Kidney (tissue), 14 donors: ENCODE results near the gene RFC5. TPM values are rescaled to one million over a fixed set of nuclear protein-coding genes. Genes with fewer than 3 reads are reported as not detected.

Source experiments
- DNase-seq, 5 donors: peaks; one replicate each; pipeline ENCODE4 v3.0.0-alpha.2; 2013 to 2020
- FAIRE-seq: peaks from 2 replicates; lab custom pipeline; 2012; peaks lifted over from hg19 to GRCh38; lab: Jason Lieb, UNC
- H3K27ac ChIP-seq, 2 donors: one replicate each; pipeline ENCODE4 v1.7.0; 2013; ENCODE audit warnings: low read depth in 2 of 2, low read length in 2 of 2, inconsistent platforms in 1 of 2
- H3K27me3 ChIP-seq: one replicate; pipeline ENCODE4 v1.7.1; 2013; ENCODE audit warnings: low read length, inconsistent platforms; ENCODE audit not compliant: control insufficient read depth, insufficient read depth
- H3K36me3 ChIP-seq, 3 donors: one replicate each; pipeline versions ENCODE4 v1.7.0 to v1.7.1; 2013; ENCODE audit warnings: low read length in 3 of 3, control low read depth in 1 of 3, inconsistent platforms in 1 of 3; ENCODE audit not compliant: insufficient read depth in 3 of 3, control insufficient read depth in 2 of 3
- H3K4me1 ChIP-seq, 3 donors: one replicate each; pipeline versions ENCODE4 v1.7.0 to v1.7.1; 2013; ENCODE audit warnings: low read length in 3 of 3, inconsistent platforms in 1 of 3, low read depth in 1 of 3; ENCODE audit not compliant: control insufficient read depth in 2 of 3, insufficient read depth in 2 of 3
- H3K4me3 ChIP-seq, 3 donors: one replicate each; pipeline versions ENCODE4 v1.7.0 to v1.8.1; 2013; ENCODE audit warnings: low read length in 3 of 3, control low read depth in 1 of 3, inconsistent platforms in 1 of 3
- H3K9ac ChIP-seq, 3 donors: one replicate each; pipeline versions ENCODE4 v1.7.0 to v1.7.1; 2013; ENCODE audit warnings: low read length in 3 of 3, control low read depth in 1 of 3, inconsistent platforms in 1 of 3
- H3K9me3 ChIP-seq, 3 donors: one replicate each; pipeline versions ENCODE4 v1.7.0 to v1.7.1; 2013; ENCODE audit warnings: low read length in 3 of 3, control low read depth in 1 of 3, inconsistent platforms in 1 of 3; ENCODE audit not compliant: control insufficient read depth in 2 of 3, insufficient read depth in 1 of 3
- CTCF ChIP-seq: IDR thresholded peaks from 3 replicates; pipeline ENCODE4 v1.5.1; 2012; ENCODE audit warnings: mild to moderate bottlenecking, moderate library complexity, borderline replicate concordance; ENCODE audit not compliant: insufficient read depth; ENCODE audit errors: extremely low read depth
- intact Hi-C: fragments of 100-400 bp; cut with DNase I; formaldehyde crosslinking; loops from one replicate; pipeline ENCODE4 v1.11.1; 2022
- polyA plus RNA-seq: library from polyadenylated mRNA; stranded (reverse); fragments of 350-450 nt; fragmentation: Illumina TruSeq; extraction: RNeasy Lipid Tissue Mini Kit (QIAGEN cat#74804); gene quantifications from one replicate; pipeline ENCODE4 v1.2.3, GENCODE V29; 2014; ENCODE audit warnings: low read depth, low replicate concordance; ENCODE audit not compliant: insufficient read depth
- total RNA-seq: library from RNA; stranded (reverse); fragmentation: NEBNext Ultra II Directional; extraction: Animal tissue kit (Norgen Biotek cat#: 25700); gene quantifications from one replicate; pipeline ENCODE4 v1.2.1, GENCODE V29; 2021
- donor health status: control.
- donor health status: control.
- donor health status: control.
- donor health status: control.
- donor health status: control.
- donor health status: DM: yes; HTN: yes; CAD: no.
- donor health status: Normal renal cell carcinoma (clear cell type).

The RFC5 gene
- total and polyA plus RNA-seq, 2 donors from 2014 or later: 7.0 to 13.0 TPM

DNA sequence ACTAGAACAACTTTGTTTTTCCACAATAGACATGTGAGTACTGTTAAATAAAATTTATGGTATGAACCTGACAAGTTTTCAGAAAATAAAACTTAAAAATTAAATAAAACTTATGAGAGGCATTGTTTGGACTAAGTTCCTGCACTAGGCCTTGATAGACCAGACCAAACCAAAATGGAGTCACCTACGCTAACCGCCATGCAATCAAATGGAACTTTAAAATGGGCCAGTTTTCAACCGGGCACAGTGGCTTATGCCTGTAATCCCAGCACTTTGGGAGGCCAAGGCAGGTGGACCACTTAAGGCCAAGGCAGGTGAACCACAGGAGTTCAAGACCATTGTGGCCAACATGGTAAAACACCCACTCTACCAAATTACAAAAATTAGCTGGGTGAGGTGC, 5.1 kb upstream of the RFC5 start:
- Histone ChIP-seq H3K9me3 (no peaks in the 10 kb centered on the region), H3K4me3 (no peak overlapping the region), H3K4me1 (no peaks in the 10 kb centered on the region), H3K9ac (no peak overlapping the region), H3K36me3 (no peaks in the 10 kb centered on the region), H3K27me3 (no peaks in the 10 kb centered on the region), H3K27ac (no peak overlapping the region)
- no peak for DNase-seq
- intact Hi-C loops: no loop called here
- no peak for FAIRE-seq
- no peak for TF ChIP-seq CTCF

DNA sequence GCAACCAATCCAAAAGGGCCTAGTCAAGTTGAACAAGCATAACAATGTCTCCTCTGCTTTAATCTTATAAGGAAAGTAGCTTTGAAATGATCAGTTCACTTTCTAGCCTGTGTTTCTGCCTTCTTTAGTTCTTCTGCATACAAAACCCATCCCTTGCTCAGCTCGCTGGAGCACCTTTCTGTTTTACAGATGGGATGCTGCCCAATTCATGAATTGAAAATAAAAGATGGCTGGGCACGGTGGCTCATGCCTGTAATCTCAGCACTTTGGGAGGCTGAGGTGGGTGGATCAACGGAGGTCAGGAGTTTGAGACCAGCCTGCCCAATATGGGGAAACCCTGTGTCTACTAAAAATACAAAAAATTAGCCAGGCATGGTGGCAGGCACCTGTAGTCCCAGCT, 4.5 kb upstream of the RFC5 start:
- Histone ChIP-seq H3K4me1 (peaks cover 0 to under 1% (median 0%) of the 10 kb centered on the region in 3 donors), H3K9ac (no peak overlapping the region), H3K9me3 (no peaks in the 10 kb centered on the region), H3K27ac (no peak overlapping the region), H3K27me3 (no peaks in the 10 kb centered on the region), H3K4me3 (no peak overlapping the region), H3K36me3 (no peaks in the 10 kb centered on the region)
- FAIRE-seq (no peak), DNase-seq (no peak)
- intact Hi-C loops: no loop called here
- TF ChIP-seq CTCF: no peak

GRCh38 chr12:118013283-118013682, 3.2 kb upstream of the RFC5 start:
- Histone ChIP-seq H3K27me3 (no peaks in the 10 kb centered on the region), H3K27ac (no peak overlapping the region), H3K36me3 (no peaks in the 10 kb centered on the region), H3K9ac (no peak overlapping the region), H3K9me3 (no peaks in the 10 kb centered on the region), H3K4me3 (no peak overlapping the region), H3K4me1 (peaks cover 0 to 4% (median 3%) of the 10 kb centered on the region in 3 donors)
- DNase-seq: no peak
- TF ChIP-seq CTCF: no peak
- FAIRE-seq: no peak
- intact Hi-C loops: no loop called here

DNA sequence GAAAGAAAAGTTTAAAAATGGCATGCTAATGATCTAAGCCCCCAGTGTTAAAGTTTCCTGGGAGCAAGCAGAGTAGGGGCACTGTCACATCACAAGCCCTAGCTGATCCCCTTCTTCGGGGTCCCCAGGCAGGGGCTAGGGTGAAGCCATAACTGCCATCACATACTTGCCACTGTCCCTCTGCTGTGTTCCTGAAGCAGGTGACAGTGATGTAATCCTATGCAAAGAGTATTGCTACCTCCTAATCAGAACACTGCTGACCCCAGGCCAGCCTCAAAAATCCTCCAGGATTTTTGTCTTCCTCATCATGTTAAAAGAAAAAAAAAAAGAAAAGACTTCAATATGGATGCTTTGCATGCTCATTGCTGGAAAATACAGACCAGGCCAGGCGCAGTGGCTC, 1.2 kb upstream of the RFC5 start:
- Histone ChIP-seq H3K27me3 (no peaks in the 10 kb centered on the region), H3K36me3 (peaks cover 0 to 6% (median 2%) of the 10 kb centered on the region in 3 donors), H3K27ac (no peak overlapping the region), H3K4me3 (no peak overlapping the region), H3K9ac (no peak overlapping the region), H3K9me3 (no peaks in the 10 kb centered on the region), H3K4me1 (peaks cover 0 to 4% (median 3%) of the 10 kb centered on the region in 3 donors)
- FAIRE-seq (no peak), DNase-seq (no peak)
- intact Hi-C loops: no loop called here
- no peak for TF ChIP-seq CTCF
